Loucy (cell line): Measurements from ENCODE around the gene MAX.

Experiments used
- H2AFZ ChIP-seq: fragments of 200-600 bp; sonication (generic); 2 replicates; pipeline ENCODE4 v1.6.0; 2016; ENCODE audit warnings: antibody characterized with exemption, mild to moderate bottlenecking, low read length, moderate library complexity
- H3F3A ChIP-seq: fragments of 200-600 bp; 2 replicates; pipeline ENCODE4 v1.6.0; 2016; ENCODE audit warnings: antibody characterized with exemption, low read depth, mild to moderate bottlenecking
- H3K27me3 ChIP-seq: fragments of 200-600 bp; sonication (generic); 2 replicates; pipeline ENCODE4 v1.6.1; 2014; ENCODE audit warnings: low read length, mild to moderate bottlenecking; ENCODE audit not compliant: insufficient read depth, poor library complexity, severe bottlenecking
- H3K36me3 ChIP-seq: fragments of 200-600 bp; sonication (generic); 2 replicates; pipeline ENCODE4 v1.6.1; 2016; ENCODE audit warnings: low read length; ENCODE audit not compliant: insufficient read depth
- H3K4me1 ChIP-seq: fragments of 200-600 bp; sonication (generic); 2 replicates; pipeline ENCODE4 v1.5.1; 2014; ENCODE audit warnings: low read length, mild to moderate bottlenecking; ENCODE audit not compliant: insufficient read depth, poor library complexity, severe bottlenecking
- H3K4me2 ChIP-seq: fragments of 200-600 bp; sonication (generic); 2 replicates; pipeline ENCODE4 v1.6.0; 2014; ENCODE audit warnings: antibody characterized with exemption, low read length, low read depth, mild to moderate bottlenecking; ENCODE audit not compliant: poor library complexity, severe bottlenecking
- H3K4me3 ChIP-seq: fragments of 200-600 bp; sonication (generic); 2 replicates; pipeline ENCODE4 v1.5.1; 2014; ENCODE audit warnings: low read length, mild to moderate bottlenecking, mixed read lengths; ENCODE audit not compliant: poor library complexity, severe bottlenecking
- H3K79me2 ChIP-seq: fragments of 200-600 bp; sonication (generic); 2 replicates; pipeline ENCODE4 v1.6.1; 2014; ENCODE audit warnings: low read length; ENCODE audit not compliant: insufficient read depth
- H3K9ac ChIP-seq: fragments of 200-600 bp; sonication (generic); 2 replicates; pipeline ENCODE4 v1.6.0; 2014; ENCODE audit warnings: mild to moderate bottlenecking, low read depth, low read length, moderate library complexity; ENCODE audit not compliant: poor library complexity, severe bottlenecking
- H3K9me2 ChIP-seq: fragments of 200-600 bp; sonication (generic); replicated peaks from 2 replicates; pipeline ENCODE4 v1.6.1; 2016; ENCODE audit warnings: low read depth, low read length, mixed read lengths
- H3K9me3 ChIP-seq: fragments of 200-600 bp; sonication (generic); 2 replicates; pipeline ENCODE4 v1.6.1; 2014; ENCODE audit warnings: mild to moderate bottlenecking, antibody characterized with exemption, low read length, low read depth; ENCODE audit not compliant: insufficient read depth
- H4K20me1 ChIP-seq: fragments of 200-600 bp; sonication (generic); 2 replicates; pipeline ENCODE4 v1.6.0; 2014; ENCODE audit warnings: antibody characterized with exemption, low read length, mild to moderate bottlenecking; ENCODE audit not compliant: insufficient read depth, poor library complexity, severe bottlenecking
- EZH2phosphoT487 ChIP-seq: fragments of 200-600 bp; IDR thresholded peaks from 2 replicates; pipeline ENCODE4 v1.6.1; 2018; ENCODE audit warnings: antibody characterized with exemption, mild to moderate bottlenecking, moderate library complexity, borderline replicate concordance
- TF ChIP-seq, protein P1 (sequence below): fragments of 200-600 bp; sonication (generic); conservative IDR thresholded peaks from 2 replicates; pipeline ENCODE4 v1.5.1; 2014; ENCODE audit warnings: mild to moderate bottlenecking, antibody characterized with exemption, low read length

MAX gene

DNA sequence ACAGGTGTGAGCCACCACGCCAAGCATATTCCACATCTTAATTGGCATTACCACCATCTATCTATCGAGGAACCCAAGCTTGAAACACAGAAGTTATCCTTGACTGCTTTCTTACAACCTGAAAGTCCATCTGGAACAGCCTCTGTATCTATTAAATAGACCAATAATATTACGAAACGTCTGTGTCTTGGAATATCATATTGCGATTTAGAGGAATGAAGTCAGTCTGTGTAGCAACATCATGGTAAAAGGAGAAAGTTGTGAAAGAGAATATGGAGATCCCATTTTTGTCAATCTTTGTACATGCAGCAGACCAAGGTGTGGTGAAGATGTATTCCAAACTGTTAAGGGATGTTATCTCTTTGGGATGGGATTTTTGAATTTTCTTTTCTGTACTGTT, 25.8 kb upstream of the MAX start:
- no peaks in the 10 kb centered on the region for H3K9me3 ChIP-seq
- H3K9ac ChIP-seq, result no peak overlapping the region
- H3K4me3 ChIP-seq, result no peak overlapping the region
- H3K79me2 ChIP-seq, result no peaks in the 10 kb centered on the region
- TF ChIP-seq, protein P1, sequence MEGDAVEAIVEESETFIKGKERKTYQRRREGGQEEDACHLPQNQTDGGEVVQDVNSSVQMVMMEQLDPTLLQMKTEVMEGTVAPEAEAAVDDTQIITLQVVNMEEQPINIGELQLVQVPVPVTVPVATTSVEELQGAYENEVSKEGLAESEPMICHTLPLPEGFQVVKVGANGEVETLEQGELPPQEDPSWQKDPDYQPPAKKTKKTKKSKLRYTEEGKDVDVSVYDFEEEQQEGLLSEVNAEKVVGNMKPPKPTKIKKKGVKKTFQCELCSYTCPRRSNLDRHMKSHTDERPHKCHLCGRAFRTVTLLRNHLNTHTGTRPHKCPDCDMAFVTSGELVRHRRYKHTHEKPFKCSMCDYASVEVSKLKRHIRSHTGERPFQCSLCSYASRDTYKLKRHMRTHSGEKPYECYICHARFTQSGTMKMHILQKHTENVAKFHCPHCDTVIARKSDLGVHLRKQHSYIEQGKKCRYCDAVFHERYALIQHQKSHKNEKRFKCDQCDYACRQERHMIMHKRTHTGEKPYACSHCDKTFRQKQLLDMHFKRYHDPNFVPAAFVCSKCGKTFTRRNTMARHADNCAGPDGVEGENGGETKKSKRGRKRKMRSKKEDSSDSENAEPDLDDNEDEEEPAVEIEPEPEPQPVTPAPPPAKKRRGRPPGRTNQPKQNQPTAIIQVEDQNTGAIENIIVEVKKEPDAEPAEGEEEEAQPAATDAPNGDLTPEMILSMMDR, result no peak
- no peak for TF ChIP-seq EZH2phosphoT487
- H3K4me1 ChIP-seq, result peaks cover 6% of the 10 kb centered on the region
- no peaks in the 10 kb centered on the region for H3K36me3 ChIP-seq
- H3F3A ChIP-seq, result no peaks in the 10 kb centered on the region
- no peak overlapping the region for H2AFZ ChIP-seq
- H3K9me2 ChIP-seq, result no peaks in the 10 kb centered on the region
- no peak overlapping the region for H3K4me2 ChIP-seq
- no peaks in the 10 kb centered on the region for H3K27me3 ChIP-seq
- H4K20me1 ChIP-seq, result no peaks in the 10 kb centered on the region

DNA sequence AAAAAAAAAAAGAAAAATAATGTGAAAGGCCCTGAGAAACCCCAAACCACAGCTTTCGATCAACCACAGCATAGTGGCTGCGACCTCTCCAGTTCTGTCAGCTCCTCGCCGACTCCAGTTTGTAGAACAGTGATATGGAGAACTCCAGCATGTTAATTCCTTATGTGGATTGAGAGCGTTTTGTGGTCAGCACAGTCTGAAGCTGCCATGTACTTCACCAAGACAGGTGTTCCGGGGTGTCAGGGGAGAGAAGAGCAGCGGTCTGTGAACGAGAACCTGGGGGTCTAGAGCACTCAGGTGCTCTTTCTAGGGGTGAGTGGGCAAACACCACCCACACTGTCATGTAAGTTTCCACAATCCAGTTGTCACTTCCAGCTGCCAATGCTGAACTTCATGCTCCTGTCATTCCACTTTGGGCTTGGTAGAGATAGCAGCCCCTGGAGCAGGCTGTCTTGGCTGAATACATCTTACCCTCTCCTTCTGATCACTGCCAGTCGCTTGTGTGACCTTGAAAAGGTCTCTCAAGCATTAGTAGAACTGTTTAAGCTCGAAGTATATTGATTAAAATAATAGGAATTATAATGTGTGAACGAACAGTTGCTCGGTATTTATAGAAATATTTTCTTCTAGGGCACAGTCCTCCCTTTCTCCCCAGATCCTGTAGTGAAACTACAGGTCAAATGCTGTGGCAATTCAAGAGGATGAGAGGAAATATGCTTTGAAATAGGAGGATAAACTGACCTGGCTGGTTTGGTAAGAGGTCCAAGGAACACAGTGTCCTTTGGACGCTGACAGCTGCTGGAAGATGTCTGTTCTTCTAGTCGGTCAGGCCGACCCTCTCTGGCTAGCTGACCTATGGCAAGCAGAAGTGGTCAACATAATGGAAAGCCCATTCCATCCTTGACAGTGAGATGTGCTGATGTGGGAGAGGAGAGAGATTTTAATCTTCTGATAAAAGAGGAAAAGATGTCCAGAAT, 15.7 kb upstream of the MAX start:
- H3K9me2 ChIP-seq, result no peaks in the 10 kb centered on the region
- no peak overlapping the region for H2AFZ ChIP-seq

DNA sequence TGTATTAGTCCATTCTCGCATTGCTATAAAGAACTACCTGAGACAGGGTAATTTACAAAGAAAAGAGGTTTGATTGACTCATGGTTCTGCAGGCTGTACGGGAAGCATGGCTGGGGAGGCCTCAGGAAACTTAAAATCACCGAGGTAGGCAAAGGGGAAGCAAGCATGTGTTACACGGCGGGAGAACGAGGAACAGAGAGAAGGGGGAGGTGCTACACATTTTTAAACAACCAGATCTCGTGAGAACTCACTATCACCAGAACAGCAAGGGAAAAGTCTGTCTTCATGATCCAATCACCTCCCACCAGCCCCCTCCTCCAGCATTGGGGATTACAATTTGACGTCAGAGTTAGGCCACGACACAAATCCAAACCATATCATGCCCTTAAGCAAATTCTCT, 13.3 kb upstream of the MAX start:
- Histone ChIP-seq H3K27me3 (no peaks in the 10 kb centered on the region), H3K9me3 (no peaks in the 10 kb centered on the region), H3K36me3 (no peaks in the 10 kb centered on the region), H3K9ac (no peak overlapping the region), H2AFZ (no peak overlapping the region), H3K9me2 (no peaks in the 10 kb centered on the region), H3K4me3 (no peak overlapping the region), H4K20me1 (no peaks in the 10 kb centered on the region), H3K79me2 (no peaks in the 10 kb centered on the region), H3F3A (no peaks in the 10 kb centered on the region), H3K4me1 (peaks cover 2% of the 10 kb centered on the region), H3K4me2 (no peak overlapping the region)
- no peak for TF ChIP-seq EZH2phosphoT487
- TF ChIP-seq, protein P1, result no peak

More for the DNA sequence above, 15.7 kb upstream of the MAX start:
- TF ChIP-seq, protein P1, result no peak
- no peak for TF ChIP-seq EZH2phosphoT487
- Histone ChIP-seq H3K27me3 (no peaks in the 10 kb centered on the region), H3K4me3 (no peak overlapping the region), H3K4me1 (peaks cover 2% of the 10 kb centered on the region), H3K9me3 (no peaks in the 10 kb centered on the region), H3K79me2 (no peaks in the 10 kb centered on the region), H4K20me1 (no peaks in the 10 kb centered on the region), H3F3A (no peaks in the 10 kb centered on the region), H3K4me2 (no peak overlapping the region), H3K36me3 (no peaks in the 10 kb centered on the region), H3K9ac (no peak overlapping the region)
